Astrocyte (in vitro differentiated cells and primary cell): Measurements from ENCODE around the gene GLA. TPM values are rescaled to one million over a fixed set of nuclear protein-coding genes. Genes with fewer than 3 reads are reported as not detected.

Source experiments
- DNase-seq: peaks from one replicate; pipeline ENCODE4 v3.0.0-alpha.2; 2010; ENCODE audit warnings: low read depth
- FAIRE-seq: peaks from 2 replicates; lab custom pipeline; 2011; peaks lifted over from hg19 to GRCh38; lab: Jason Lieb, UNC
- H2AFZ ChIP-seq: 2 replicates; pipeline ENCODE4 v1.6.0; 2012; ENCODE audit warnings: low read depth, low read length, inconsistent platforms
- H3K27ac ChIP-seq: 2 replicates; pipeline ENCODE4 v1.5.1; 2011; ENCODE audit warnings: low read depth, low read length, inconsistent platforms
- H3K27me3 ChIP-seq: 2 replicates; pipeline ENCODE4 v1.6.0; 2011; ENCODE audit warnings: low read length, inconsistent platforms; ENCODE audit not compliant: insufficient read depth
- H3K36me3 ChIP-seq: 2 replicates; pipeline ENCODE4 v1.5.1; 2011; ENCODE audit warnings: low read length, inconsistent platforms; ENCODE audit not compliant: insufficient read depth
- H3K4me1 ChIP-seq: 2 replicates; pipeline ENCODE4 v1.5.1; 2011; ENCODE audit warnings: low read length, inconsistent platforms; ENCODE audit not compliant: insufficient read depth
- H3K4me2 ChIP-seq: 2 replicates; pipeline ENCODE4 v1.6.0; 2012; ENCODE audit warnings: low read length, inconsistent platforms
- H3K4me3 ChIP-seq: 2 replicates; pipeline ENCODE4 v1.5.1; 2011; ENCODE audit warnings: low read depth, mild to moderate bottlenecking, low read length, inconsistent platforms; ENCODE audit not compliant: insufficient read depth
- H3K79me2 ChIP-seq: 2 replicates; pipeline ENCODE4 v1.6.0; 2012; ENCODE audit warnings: mild to moderate bottlenecking, low read length, inconsistent platforms; ENCODE audit not compliant: insufficient read depth
- H3K9ac ChIP-seq: 2 replicates; pipeline ENCODE4 v1.6.0; 2012; ENCODE audit warnings: mild to moderate bottlenecking, low read length, inconsistent platforms
- H3K9me3 ChIP-seq: 2 replicates; pipeline ENCODE4 v1.5.1; 2012; ENCODE audit warnings: low read depth, mild to moderate bottlenecking, low read length, inconsistent platforms; ENCODE audit not compliant: insufficient read depth
- H4K20me1 ChIP-seq: 2 replicates; pipeline ENCODE4 v1.6.0; 2012; ENCODE audit warnings: low read length, inconsistent platforms; ENCODE audit not compliant: insufficient read depth
- H3K27ac Mint-ChIP-seq: one replicate; pipeline ENCODE4 v1.8.0; 2021; ENCODE audit warnings: mild to moderate bottlenecking, mixed read lengths; ENCODE audit not compliant: unreplicated experiment
- H3K27me3 Mint-ChIP-seq: one replicate; pipeline ENCODE4 v1.8.0; 2021; ENCODE audit warnings: low read depth, mixed read lengths; ENCODE audit not compliant: unreplicated experiment
- H3K36me3 Mint-ChIP-seq: one replicate; pipeline ENCODE4 v1.8.0; 2021; ENCODE audit warnings: low read depth, mixed read lengths; ENCODE audit not compliant: unreplicated experiment
- H3K4me1 Mint-ChIP-seq: one replicate; pipeline ENCODE4 v1.8.0; 2021; ENCODE audit warnings: low read depth, mixed read lengths; ENCODE audit not compliant: unreplicated experiment
- H3K4me3 Mint-ChIP-seq: one replicate; pipeline ENCODE4 v1.8.0; 2021; ENCODE audit warnings: mild to moderate bottlenecking, moderate library complexity, mixed read lengths; ENCODE audit not compliant: unreplicated experiment
- H3K9me3 Mint-ChIP-seq: one replicate; pipeline ENCODE4 v1.8.0; 2021; ENCODE audit warnings: mild to moderate bottlenecking, mixed read lengths; ENCODE audit not compliant: unreplicated experiment
- CTCF ChIP-seq: IDR thresholded peaks from 2 replicates; pipeline ENCODE4 v1.5.1; 2011; ENCODE audit warnings: low read depth, mild to moderate bottlenecking, inconsistent platforms, low read length, moderate library complexity; ENCODE audit not compliant: insufficient read depth
- EZH2 ChIP-seq: IDR thresholded peaks from 2 replicates; pipeline ENCODE4 v1.6.1; 2012; ENCODE audit warnings: mild to moderate bottlenecking, low read length, inconsistent platforms; ENCODE audit not compliant: insufficient read depth
- total RNA-seq: library from RNA; stranded (reverse); gene quantifications from 2 replicates; pipeline ENCODE4 v1.2.1, GENCODE V29; 2021

The GLA gene
- total RNA-seq, 1 donor from 2014 or later = 51.9 TPM

GRCh38 chrX:101359966-101360365, 47.8 kb downstream of the GLA start:
- Histone ChIP-seq H3K27me3 (no peaks in the 10 kb centered on the region), H3K9ac (no peak overlapping the region), H3K36me3 (no peaks in the 10 kb centered on the region), H3K79me2 (no peaks in the 10 kb centered on the region), H3K9me3 (no peaks in the 10 kb centered on the region), H3K4me1 (no peaks in the 10 kb centered on the region), H3K27ac (no peak overlapping the region), H4K20me1 (no peaks in the 10 kb centered on the region), H2AFZ (no peak overlapping the region), H3K4me2 (no peak overlapping the region), H3K4me3 (no peak overlapping the region)
- Mint-ChIP-seq H3K4me1 (no peaks in the 10 kb centered on the region), H3K27ac (no peak overlapping the region), H3K9me3 (no peaks in the 10 kb centered on the region), H3K36me3 (no peaks in the 10 kb centered on the region), H3K4me3 (no peak overlapping the region), H3K27me3 (no peaks in the 10 kb centered on the region)
- no peak for TF ChIP-seq EZH2
- TF ChIP-seq CTCF = no peak
- FAIRE-seq (peak; percentile 95), DNase-seq (no peak)

- Mint-ChIP-seq H3K4me3 (no peak overlapping the region), H3K4me1 (no peaks in the 10 kb centered on the region), H3K9me3 (no peaks in the 10 kb centered on the region), H3K27me3 (no peaks in the 10 kb centered on the region), H3K27ac (no peak overlapping the region), H3K36me3 (no peaks in the 10 kb centered on the region)
- Histone ChIP-seq H3K9me3 (no peaks in the 10 kb centered on the region), H3K4me2 (no peak overlapping the region), H3K36me3 (no peaks in the 10 kb centered on the region), H3K27ac (no peak overlapping the region), H3K79me2 (no peaks in the 10 kb centered on the region), H4K20me1 (no peaks in the 10 kb centered on the region), H3K4me1 (no peaks in the 10 kb centered on the region), H3K4me3 (no peak overlapping the region), H3K9ac (no peak overlapping the region), H2AFZ (no peak overlapping the region), H3K27me3 (no peaks in the 10 kb centered on the region)
- DNase-seq (no peak), FAIRE-seq (no peak)
- no peak for TF ChIP-seq EZH2
- TF ChIP-seq CTCF = no peak
These were observed 50.4 kb downstream of the GLA start for GRCh38 chrX:101357166-101357795.

GRCh38 chrX:101349193-101349562, 58.5 kb downstream of the GLA start:
- Mint-ChIP-seq H3K4me1 (no peaks in the 10 kb centered on the region), H3K9me3 (no peaks in the 10 kb centered on the region), H3K36me3 (peaks cover 4% of the 10 kb centered on the region), H3K27ac (peak overlapping the region; percentile 53), H3K27me3 (no peaks in the 10 kb centered on the region), H3K4me3 (peak overlapping the region; percentile 89)
- peak overlapping the region; percentile 94 for H2AFZ ChIP-seq
- FAIRE-seq (no peak), DNase-seq (no peak)
- H3K9ac ChIP-seq = peak overlapping the region; percentile 88
- TF ChIP-seq CTCF = no peak
- TF ChIP-seq EZH2 = no peak
- no peaks in the 10 kb centered on the region for H3K9me3 ChIP-seq
- H3K27ac ChIP-seq = peak overlapping the region; percentile 90
- H3K4me1 ChIP-seq = peaks cover 4% of the 10 kb centered on the region
- peak overlapping the region; percentile 96 for H3K4me2 ChIP-seq
- H3K27me3 ChIP-seq = no peaks in the 10 kb centered on the region
- peaks cover 32% of the 10 kb centered on the region for H3K79me2 ChIP-seq
- peak overlapping the region; percentile 88 for H3K4me3 ChIP-seq
- H4K20me1 ChIP-seq = peaks cover 6% of the 10 kb centered on the region
- H3K36me3 ChIP-seq = peaks cover 4% of the 10 kb centered on the region
